Lower leg skin (tissue), 4 donors: Measurements from ENCODE around the gene MPL. TPM values are rescaled to one million over a fixed set of nuclear protein-coding genes. Genes with fewer than 3 reads are reported as not detected.
"Not testable (repeated sequence)": the region's sequence is repeated elsewhere in the genome, so short reads cannot be mapped to it uniquely, and the experiment has no call there.

Experiments
- DNase-seq, 2 donors: peaks; one replicate each; pipeline ENCODE4 v3.0.0-alpha.2; 2019; ENCODE audit warnings: low spot score in 2 of 2
- H3K4me3 ChIP-seq: fragments of 200-600 bp; sonication (generic); 2 replicates; pipeline ENCODE4 v1.5.1; 2017; ENCODE audit warnings: mild to moderate bottlenecking, low read depth; ENCODE audit not compliant: poor library complexity, severe bottlenecking
- POLR2A ChIP-seq, 2 donors: fragments of 450-650 bp; IDR thresholded peaks; one replicate each; pipeline ENCODE4 v1.6.1; 2016 to 2017; ENCODE audit warnings: antibody characterized with exemption in 2 of 2, mild to moderate bottlenecking in 1 of 2, moderate library complexity in 1 of 2
- WGBS, 2 donors: methylation state at CpG; one replicate each; pipeline ENCODE4 v1.1.5; 2018; 5-methylcytosine and 5-hydroxymethylcytosine counted together
- intact Hi-C: fragments of 100-400 bp; cut with DNase I; formaldehyde crosslinking; loops from one replicate; pipeline ENCODE4 v1.15.0; 2023; ENCODE audit warnings: low total_unique reads
- total RNA-seq, 4 donors: library from RNA; depleted of rRNA; stranded (reverse); fragments of >200 nt; gene quantifications; one replicate each; pipeline ENCODE4 v1.1.0, GENCODE V29; 2016
- TF ChIP-seq, protein P1 (sequence below), 3 donors: fragments of 450-650 bp; IDR thresholded peaks; one replicate each; pipeline ENCODE4 v1.5.1; 2016; ENCODE audit warnings: antibody characterized with exemption in 3 of 3, mild to moderate bottlenecking in 3 of 3, moderate library complexity in 2 of 3

Gene MPL
- total RNA-seq, 4 donors from 2014 or later, result 0.15 TPM; not detected in 3

DNA sequence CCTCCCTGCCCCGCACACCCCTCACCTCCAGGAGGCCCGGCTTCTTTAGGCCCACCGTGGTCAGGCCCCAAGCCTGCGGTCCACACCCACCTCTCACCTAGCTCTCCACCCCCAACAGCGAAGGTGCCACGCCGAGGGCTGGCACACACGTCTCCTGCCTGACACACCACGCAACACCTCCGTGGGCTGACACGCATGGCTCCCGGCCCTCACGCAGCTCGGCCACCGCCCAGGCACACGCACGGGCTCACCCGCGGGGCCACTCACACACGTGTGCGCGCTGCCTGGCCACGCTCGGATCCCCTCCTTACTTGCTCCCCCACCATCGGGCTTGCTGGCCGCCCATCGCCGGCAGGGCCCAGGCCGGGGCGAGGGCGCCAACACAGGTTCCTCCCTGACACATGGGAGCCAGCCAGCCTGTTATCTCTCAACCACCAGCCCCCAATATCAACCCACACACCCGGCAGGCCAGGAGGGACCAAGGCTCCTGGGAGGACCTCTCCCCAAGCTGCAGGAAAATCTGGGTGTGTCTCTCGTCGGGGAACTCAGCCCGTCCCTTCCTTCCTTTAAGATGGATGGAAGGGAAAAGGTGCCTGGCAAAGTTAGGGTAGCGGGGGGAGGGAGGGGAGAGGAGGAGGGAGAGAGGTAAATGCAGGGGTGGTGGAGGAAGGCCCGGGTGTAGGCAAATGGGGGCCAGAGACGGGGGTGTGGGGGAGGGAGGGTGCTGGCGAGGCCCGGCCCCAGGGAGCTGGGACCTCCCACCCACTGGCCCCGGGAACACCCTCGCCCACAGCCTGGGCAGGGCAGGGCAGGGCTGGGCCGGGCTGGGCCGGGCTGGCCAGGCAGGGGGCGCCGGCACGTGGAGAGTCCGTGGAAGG, 29.6 kb downstream of the MPL start:
- TF ChIP-seq POLR2A (IDR thresholded peaks at IDR 0.05), result no peak
- TF ChIP-seq, protein P1, sequence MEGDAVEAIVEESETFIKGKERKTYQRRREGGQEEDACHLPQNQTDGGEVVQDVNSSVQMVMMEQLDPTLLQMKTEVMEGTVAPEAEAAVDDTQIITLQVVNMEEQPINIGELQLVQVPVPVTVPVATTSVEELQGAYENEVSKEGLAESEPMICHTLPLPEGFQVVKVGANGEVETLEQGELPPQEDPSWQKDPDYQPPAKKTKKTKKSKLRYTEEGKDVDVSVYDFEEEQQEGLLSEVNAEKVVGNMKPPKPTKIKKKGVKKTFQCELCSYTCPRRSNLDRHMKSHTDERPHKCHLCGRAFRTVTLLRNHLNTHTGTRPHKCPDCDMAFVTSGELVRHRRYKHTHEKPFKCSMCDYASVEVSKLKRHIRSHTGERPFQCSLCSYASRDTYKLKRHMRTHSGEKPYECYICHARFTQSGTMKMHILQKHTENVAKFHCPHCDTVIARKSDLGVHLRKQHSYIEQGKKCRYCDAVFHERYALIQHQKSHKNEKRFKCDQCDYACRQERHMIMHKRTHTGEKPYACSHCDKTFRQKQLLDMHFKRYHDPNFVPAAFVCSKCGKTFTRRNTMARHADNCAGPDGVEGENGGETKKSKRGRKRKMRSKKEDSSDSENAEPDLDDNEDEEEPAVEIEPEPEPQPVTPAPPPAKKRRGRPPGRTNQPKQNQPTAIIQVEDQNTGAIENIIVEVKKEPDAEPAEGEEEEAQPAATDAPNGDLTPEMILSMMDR (IDR thresholded peaks at IDR 0.05), result no peak
- intact Hi-C loops, result no loop called here
- WGBS, 2 donors, result 1 to 2% methylated on average over 27 to 33 of the region's 48 CpGs
- no peak for DNase-seq
- H3K4me3 ChIP-seq, result peak overlapping the region; percentile 79

DNA sequence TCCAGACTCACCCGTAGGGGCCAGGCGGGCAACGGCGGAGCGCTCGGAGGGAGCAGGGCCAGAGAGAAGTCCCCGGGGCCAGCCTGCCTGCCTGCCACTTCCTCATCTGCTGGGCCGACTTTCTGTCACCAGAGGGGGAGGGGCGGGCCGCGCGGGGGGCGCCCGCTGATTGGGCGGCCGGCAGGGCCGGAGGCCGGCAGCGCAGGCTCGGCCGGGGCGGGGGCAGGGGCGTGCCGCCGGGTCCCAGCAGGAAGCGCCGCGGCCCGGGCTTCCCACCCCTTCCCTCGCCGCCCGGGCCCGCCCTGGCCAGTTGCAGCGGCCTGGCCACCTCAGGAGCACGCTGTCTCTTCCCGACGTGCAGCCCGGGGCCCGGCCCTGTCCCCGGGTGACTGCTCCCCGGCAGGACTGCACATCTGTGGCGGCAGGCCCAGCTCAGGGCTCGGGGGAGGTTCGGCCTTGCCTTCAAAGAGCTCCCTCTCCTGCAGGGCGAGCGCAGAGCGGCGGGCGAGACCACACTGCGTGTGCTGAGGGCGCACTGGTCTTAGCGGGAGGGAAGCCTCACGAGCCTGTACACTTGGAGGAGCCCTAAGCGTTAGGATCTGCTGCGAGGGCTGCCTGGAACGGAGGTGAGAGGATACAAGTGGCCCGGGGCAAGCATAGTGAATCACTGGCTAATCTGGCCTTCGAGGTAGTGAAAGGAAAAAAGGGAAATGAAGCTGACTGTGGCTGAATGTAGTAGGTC, 30.5 kb downstream of the MPL start, which contains the start of gene ELOVL1:
Gene ELOVL1 (minus strand): TSS at position 108 of the 742 bp plus-strand sequence. CDS start 2,402 bp downstream, outside the sequence.
- WGBS, 2 donors, result 0% methylated on average over 18 to 31 of the region's 58 CpGs
- intact Hi-C loops, result no loop called here
- TF ChIP-seq, protein P1 (IDR thresholded peaks at IDR 0.05), result no peak
- TF ChIP-seq POLR2A (IDR thresholded peaks at IDR 0.05), result no peak
- H3K4me3 ChIP-seq, result peak within 1 kb of the TSS; percentile 79
- DNase-seq, result peak; percentile 89 to 98

DNA sequence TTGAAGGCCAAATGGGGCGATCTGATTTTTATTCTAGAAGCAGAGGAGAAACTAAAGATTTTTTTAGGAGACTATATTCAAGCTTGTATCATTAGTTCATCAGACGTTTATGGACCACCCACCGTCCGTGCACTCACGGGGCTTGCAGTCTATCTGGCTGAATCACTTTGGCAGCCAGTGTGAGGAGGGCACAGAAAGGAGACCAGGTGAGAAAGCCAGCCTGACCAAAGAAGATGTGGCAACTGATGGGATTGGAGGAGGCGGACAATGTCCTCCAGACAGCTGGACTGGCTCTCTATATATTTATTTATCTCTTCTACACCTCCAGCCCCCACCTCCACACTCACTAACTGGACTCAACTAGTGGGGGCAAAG, 31.0 kb downstream of the MPL start:
- no peak overlapping the region for H3K4me3 ChIP-seq
- no peak for DNase-seq
- 18 to 26% methylated on average over 6 of the region's 6 CpGs for WGBS, 2 donors
- intact Hi-C loops, result no loop called here
- TF ChIP-seq, protein P1 (IDR thresholded peaks at IDR 0.05), result no peak
- TF ChIP-seq POLR2A (IDR thresholded peaks at IDR 0.05), result no peak

DNA sequence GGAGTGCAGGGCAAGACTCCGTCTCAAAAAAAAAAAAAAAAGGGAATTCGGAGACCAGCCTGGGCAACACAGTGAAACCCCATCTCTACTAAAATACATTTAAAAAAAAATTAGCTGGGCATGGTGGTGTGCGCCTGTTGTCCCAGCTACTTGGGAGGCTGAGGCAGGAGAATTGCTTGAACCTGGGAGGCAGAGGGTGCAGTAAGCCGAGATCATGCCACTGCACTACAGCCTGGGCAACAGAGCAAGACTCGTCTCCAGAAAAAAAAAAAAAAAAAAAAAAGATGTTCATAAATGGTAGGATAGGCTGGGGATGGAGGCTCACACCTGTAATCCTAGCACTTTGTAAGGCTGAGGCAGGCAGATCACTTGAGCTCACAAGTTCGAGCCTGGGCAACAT, 32.2 kb downstream of the MPL start:
- intact Hi-C loops, DNase-seq, H3K4me3 ChIP-seq: not testable (repeated sequence)
- WGBS, 2 donors, result 90 to 93% methylated on average over 6 of the region's 6 CpGs

DNA sequence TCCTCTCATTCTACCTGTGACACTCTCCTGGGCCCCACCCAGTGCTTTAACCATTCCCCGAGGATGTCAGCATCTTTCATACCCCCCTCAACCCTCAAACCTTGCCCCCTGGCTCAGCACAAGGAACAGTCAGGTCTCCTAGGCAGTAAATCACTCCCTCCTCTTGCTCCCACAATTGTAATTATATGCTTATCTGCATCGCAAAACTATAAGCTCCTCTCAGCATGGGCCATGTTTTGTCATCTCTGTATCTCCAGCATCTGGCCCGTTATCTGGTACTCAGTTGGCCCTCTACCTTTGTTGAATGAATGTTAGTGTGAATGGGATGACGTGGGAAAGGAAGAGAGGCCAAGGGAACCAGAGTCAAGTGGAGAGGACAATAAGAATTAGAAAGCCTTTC, 32.9 kb downstream of the MPL start:
- 76 to 81% methylated on average over 4 of the region's 4 CpGs for WGBS, 2 donors
- TF ChIP-seq, protein P1 (IDR thresholded peaks at IDR 0.05), result no peak
- TF ChIP-seq POLR2A (IDR thresholded peaks at IDR 0.05), result no peak
- no peak for DNase-seq
- intact Hi-C loops, result no loop called here
- no peak overlapping the region for H3K4me3 ChIP-seq

DNA sequence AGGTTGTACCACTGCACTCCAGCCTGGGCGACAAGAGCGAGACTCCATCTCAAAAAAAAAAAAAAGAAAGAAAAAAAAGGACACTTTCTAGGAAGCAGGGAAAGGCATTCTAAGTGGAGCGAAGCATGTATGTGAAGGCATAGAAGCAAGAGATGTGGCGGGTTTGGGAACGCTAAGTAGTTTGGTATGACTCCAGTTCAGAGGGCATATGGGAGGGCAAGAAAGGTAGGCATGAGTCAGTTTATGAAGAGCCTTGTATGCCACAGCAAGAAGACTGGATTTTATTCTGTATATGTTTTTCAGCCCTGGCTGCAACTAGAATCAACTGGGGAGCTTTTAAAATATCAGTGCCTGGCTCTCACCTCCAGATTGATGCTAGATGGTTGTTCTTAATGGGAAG, 34.6 kb downstream of the MPL start:
- no peak for DNase-seq
- intact Hi-C loops, result no loop called here
- no peak for TF ChIP-seq POLR2A (IDR thresholded peaks at IDR 0.05)
- TF ChIP-seq, protein P1 (IDR thresholded peaks at IDR 0.05), result no peak
- no peak overlapping the region for H3K4me3 ChIP-seq
- 94 to 95% methylated on average over 5 of the region's 5 CpGs for WGBS, 2 donors
